Body of pancreas (tissue), 4 donors: ENCODE results near the gene ZNF516.

Experiments
- POLR2A ChIP-seq, 3 donors: fragments of 450-650 bp; IDR thresholded peaks; one replicate each; pipeline ENCODE4 v1.6.1; 2016; ENCODE audit warnings: antibody characterized with exemption in 3 of 3, mild to moderate bottlenecking in 2 of 3
- TF ChIP-seq, protein P1 (sequence below), 7 experiments: fragments of 450-650 bp in 4 of 7; fragments of 200-600 bp in 3 of 7; sonication (generic) in 3 of 7; IDR thresholded peaks; one replicate each; pipeline ENCODE4 v1.5.1; 2016 to 2019; ENCODE audit warnings: antibody characterized with exemption in 7 of 7

DNA sequence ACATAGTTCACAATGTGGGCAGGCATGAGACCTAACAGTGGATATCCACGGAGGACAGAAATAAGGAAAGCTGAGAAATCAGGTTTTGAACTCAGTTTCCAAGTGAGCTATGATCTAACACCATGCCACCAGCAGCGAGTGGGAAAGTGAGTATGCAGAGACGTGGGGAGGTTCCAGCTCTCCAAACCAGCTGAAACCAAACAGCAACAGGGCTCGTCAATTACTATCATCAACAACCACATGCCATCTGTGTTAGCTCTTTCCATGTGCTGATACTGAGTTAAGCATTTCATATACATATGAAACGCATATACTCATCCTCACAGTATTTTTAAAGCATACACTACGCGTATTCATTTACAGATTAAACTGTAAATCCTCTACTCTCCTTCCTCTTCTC, 172.4 kb downstream of the ZNF516 start:
- TF ChIP-seq, protein P1, sequence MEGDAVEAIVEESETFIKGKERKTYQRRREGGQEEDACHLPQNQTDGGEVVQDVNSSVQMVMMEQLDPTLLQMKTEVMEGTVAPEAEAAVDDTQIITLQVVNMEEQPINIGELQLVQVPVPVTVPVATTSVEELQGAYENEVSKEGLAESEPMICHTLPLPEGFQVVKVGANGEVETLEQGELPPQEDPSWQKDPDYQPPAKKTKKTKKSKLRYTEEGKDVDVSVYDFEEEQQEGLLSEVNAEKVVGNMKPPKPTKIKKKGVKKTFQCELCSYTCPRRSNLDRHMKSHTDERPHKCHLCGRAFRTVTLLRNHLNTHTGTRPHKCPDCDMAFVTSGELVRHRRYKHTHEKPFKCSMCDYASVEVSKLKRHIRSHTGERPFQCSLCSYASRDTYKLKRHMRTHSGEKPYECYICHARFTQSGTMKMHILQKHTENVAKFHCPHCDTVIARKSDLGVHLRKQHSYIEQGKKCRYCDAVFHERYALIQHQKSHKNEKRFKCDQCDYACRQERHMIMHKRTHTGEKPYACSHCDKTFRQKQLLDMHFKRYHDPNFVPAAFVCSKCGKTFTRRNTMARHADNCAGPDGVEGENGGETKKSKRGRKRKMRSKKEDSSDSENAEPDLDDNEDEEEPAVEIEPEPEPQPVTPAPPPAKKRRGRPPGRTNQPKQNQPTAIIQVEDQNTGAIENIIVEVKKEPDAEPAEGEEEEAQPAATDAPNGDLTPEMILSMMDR (IDR thresholded peaks at IDR 0.05), result no peak
- TF ChIP-seq POLR2A (IDR thresholded peaks at IDR 0.05), result no peak
